ENCODE measurements around the gene UGT1A1. TPM values are rescaled to one million over a fixed set of nuclear protein-coding genes. Genes with fewer than 3 reads are reported as not detected.

The UGT1A1 gene
- total and polyA plus RNA-seq, 9 of the 15 experiments (the other 6 are each of a cell fraction or from before 2014, with no cell fraction given), result not detected

DNA sequence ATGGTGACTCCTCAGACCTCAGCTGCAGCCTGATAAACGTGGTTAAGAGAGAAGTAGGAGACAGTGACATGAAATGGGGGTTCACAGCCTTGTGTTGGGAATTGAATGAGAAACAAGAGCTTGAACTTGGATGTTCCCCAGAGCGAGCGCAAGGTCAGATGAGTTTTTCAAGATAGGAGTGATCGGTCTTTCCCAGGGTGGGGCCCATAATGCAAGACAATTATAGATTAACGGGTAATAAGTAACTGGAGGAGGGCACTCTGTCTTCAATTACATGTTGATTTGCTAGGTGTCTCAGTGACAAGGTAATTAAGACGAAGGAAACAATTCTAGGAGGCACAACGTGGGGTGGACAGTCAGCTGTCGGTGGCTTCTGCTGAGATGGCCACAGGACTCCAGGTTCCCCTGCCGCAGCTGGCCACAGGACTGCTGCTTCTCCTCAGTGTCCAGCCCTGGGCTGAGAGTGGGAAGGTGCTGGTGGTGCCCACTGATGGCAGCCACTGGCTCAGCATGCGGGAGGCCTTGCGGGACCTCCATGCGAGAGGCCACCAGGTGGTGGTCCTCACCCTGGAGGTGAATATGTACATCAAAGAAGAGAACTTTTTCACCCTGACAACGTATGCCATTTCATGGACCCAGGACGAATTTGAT is 47.3 kb upstream of the UGT1A1 start, which contains the start of gene UGT1A5:
TSS of gene UGT1A5 (plus strand) at position 297 of the 651 bp plus-strand sequence. CDS start at position 382, 85 bp downstream.
- no peak for DNase-seq (ENCODE audit: extremely low read depth in 1 of 4, low spot score in 3 of 4)
- BruUV-seq (replicated peaks), result no TSS peak
- no peak within 1 kb of the TSS for H3K4me2 ChIP-seq (ENCODE audit: insufficient read depth, low read length)
- no peaks in the 10 kb centered on the region for H3K79me2 ChIP-seq (ENCODE audit: control insufficient read depth, insufficient read depth, low read length)
- 0 out of 5 replicates have a peak, but pooled peaks cover 0 to 3% of the 10 kb centered on the region in 2 experiments for H3K4me1 ChIP-seq (replicated peaks in 1 of 2; ENCODE audit: control insufficient read depth in 2 of 2, insufficient read depth in 2 of 2, low read length in 2 of 2)
- no peak within 1 kb of the TSS for H3K4me3 ChIP-seq
- no peak for ATAC-seq
- no peak within 1 kb of the TSS for H3K9ac ChIP-seq (ENCODE audit: insufficient read depth in 1 of 2, low read depth in 2 of 2, low read length in 2 of 2)
- no peaks in the 10 kb centered on the region for H3K36me3 ChIP-seq (ENCODE audit: control insufficient read depth, insufficient read depth, low read length)
- in situ Hi-C loops (cut with MboI) (no loop called here), intact Hi-C loops (cut with micrococcal nuclease) (loop anchor here (10.0 kb wide), 1 partner anchor 128 kb away; no protein-coding TSS in a partner anchor)
- no peaks in the 10 kb centered on the region for H4K20me1 ChIP-seq (replicated peaks; ENCODE audit: control insufficient read depth, insufficient read depth, low read length)
- ChIA-PET POLR2A (no interaction called here), CTCF (ENCODE audit: low intra/inter-chr PET ratio) (no interaction called here)
- H3K9me1 ChIP-seq (ENCODE audit: control insufficient read depth, insufficient read depth, low read length), result no peaks in the 10 kb centered on the region
- WGBS (ENCODE audit: insufficient coverage, low coverage, missing lambda C conversion rate), result 11% methylated on average over 12 of the region's 14 CpGs
- TF ChIP-seq TAF7 (tag; IDR thresholded peaks at IDR 0.05) (no peak), FIP1L1 (IDR thresholded peaks at IDR 0.05; ENCODE audit: low read depth, low read length, poor library complexity, severe bottlenecking) (no peak), RBBP5 (IDR thresholded peaks at IDR 0.05; ENCODE audit: borderline replicate concordance, insufficient read depth, low read length, poor library complexity, severe bottlenecking) (no peak), ZNF445 (CRISPR knock-in tag; IDR thresholded peaks at IDR 0.05; ENCODE audit: low read depth) (no peak), OTX1 (CRISPR knock-in tag; IDR thresholded peaks at IDR 0.05) (no peak), NFXL1 (CRISPR knock-in tag; IDR thresholded peaks at IDR 0.05) (no peak), PTBP1 (IDR thresholded peaks at IDR 0.05; ENCODE audit: low read depth, low read length) (no peak), ZNF436 (CRISPR knock-in tag; IDR thresholded peaks at IDR 0.05) (no peak), MXI1 (IDR thresholded peaks at IDR 0.05; ENCODE audit: low read depth, low read length) (no peak), BCL6 (CRISPR knock-in tag; IDR thresholded peaks at IDR 0.05) (no peak), CBFA2T2 (conservative IDR thresholded peaks at IDR 0.05) (no peak), SLC30A9 (CRISPR knock-in tag; IDR thresholded peaks at IDR 0.05) (no peak), TAF1 (IDR thresholded peaks at IDR 0.05; ENCODE audit: control insufficient read depth, extremely low read depth, insufficient read depth, low read length, severe bottlenecking) (no peak), SRSF7 (optimal IDR thresholded peaks at IDR 0.05; ENCODE audit: low read depth, low read length) (no peak), JUNB (CRISPR knock-in tag; conservative IDR thresholded peaks at IDR 0.05) (no peak)
- H3K27me3 ChIP-seq (ENCODE audit: control insufficient read depth in 2 of 2, insufficient read depth in 2 of 2, low read length in 2 of 2), result peaks cover 0 to 20% of the 10 kb centered on the region in 2 experiments; a peak in 2 of 5 replicates
- H2AFZ ChIP-seq (ENCODE audit: low read depth, low read length), result no peak within 1 kb of the TSS
- H3K27ac ChIP-seq (ENCODE audit: extremely low read depth, low read depth, low read length), result no peak within 1 kb of the TSS
- no peaks in the 10 kb centered on the region for H3K9me3 ChIP-seq (replicated peaks; ENCODE audit: control insufficient read depth, insufficient read depth, low read depth, low read length)
- FAIRE-seq, result no peak
